CD8-positive, alpha-beta memory T cell (primary cell): ENCODE data around the gene LPAR2. TPM values are rescaled to one million over a fixed set of nuclear protein-coding genes. Genes with fewer than 3 reads are reported as not detected.
"Not testable (repeated sequence)": the region's sequence is repeated elsewhere in the genome, so short reads cannot be mapped to it uniquely, and the experiment has no call there.

ENCODE experiments used
- CTCF ChIA-PET: fragments of 350-600 bp; sonication (Branson Sonifier 250); formaldehyde crosslinking; loops from one replicate; lab custom pipeline; 2021; ENCODE audit warnings: antibody characterized with exemption; lab: Charles Lee
- POLR2A ChIA-PET: fragments of 350-600 bp; sonication (Branson Sonifier 250); formaldehyde crosslinking; loops from one replicate; lab custom pipeline; 2021; ENCODE audit warnings: antibody characterized with exemption; lab: Charles Lee
- DNase-seq, 5 donors: peaks; one replicate each; pipeline versions ENCODE4 v3.0.0 to v3.0.0-alpha.2; 2020 to 2022; ENCODE audit warnings: mixed read lengths in 1 of 5
- H3K27ac ChIP-seq: one replicate; pipeline ENCODE4 v1.7.0; 2013; ENCODE audit warnings: low read depth, mild to moderate bottlenecking, low read length, moderate library complexity
- H3K27me3 ChIP-seq: 2 replicates; pipeline ENCODE4 v1.7.0; 2013; ENCODE audit warnings: low read length, mild to moderate bottlenecking; ENCODE audit not compliant: insufficient read depth, poor library complexity, severe bottlenecking
- H3K36me3 ChIP-seq: 2 replicates; pipeline ENCODE4 v1.7.0; 2013; ENCODE audit warnings: mild to moderate bottlenecking, low read length, moderate library complexity; ENCODE audit not compliant: insufficient read depth
- H3K4me1 ChIP-seq: 2 replicates; pipeline ENCODE4 v1.7.0; 2013; ENCODE audit warnings: mild to moderate bottlenecking, low read length, moderate library complexity; ENCODE audit not compliant: insufficient read depth
- H3K4me3 ChIP-seq: 2 replicates; pipeline ENCODE4 v1.7.0; 2013; ENCODE audit warnings: mild to moderate bottlenecking, low read length
- H3K9me3 ChIP-seq: 2 replicates; pipeline ENCODE4 v1.7.0; 2013; ENCODE audit warnings: mild to moderate bottlenecking, low read length
- H3K27ac Mint-ChIP-seq, 8 donors: one replicate each; pipeline ENCODE4 v1.8.0; 2020 to 2021; ENCODE audit warnings: mixed read lengths in 8 of 8, mild to moderate bottlenecking in 6 of 8, inconsistent platforms in 3 of 8, moderate library complexity in 3 of 8
- H3K27me3 Mint-ChIP-seq, 2 donors: one replicate each; pipeline ENCODE4 v1.8.0; 2020 to 2021; ENCODE audit warnings: mixed read lengths in 2 of 2, mild to moderate bottlenecking in 1 of 2, moderate library complexity in 1 of 2
- H3K36me3 Mint-ChIP-seq, 3 donors: one replicate each; pipeline ENCODE4 v1.8.0; 2020 to 2021; ENCODE audit warnings: mixed read lengths in 3 of 3, inconsistent platforms in 1 of 3, mild to moderate bottlenecking in 1 of 3
- H3K4me1 Mint-ChIP-seq, 3 donors: one replicate each; pipeline ENCODE4 v1.8.0; 2020 to 2021; ENCODE audit warnings: mixed read lengths in 3 of 3, inconsistent platforms in 1 of 3, mild to moderate bottlenecking in 1 of 3
- H3K4me3 Mint-ChIP-seq, 7 donors: one replicate each; pipeline ENCODE4 v1.8.0; 2020 to 2021; ENCODE audit warnings: mixed read lengths in 7 of 7, mild to moderate bottlenecking in 6 of 7, moderate library complexity in 4 of 7, inconsistent platforms in 2 of 7
- H3K9me3 Mint-ChIP-seq, 5 donors: one replicate each; pipeline ENCODE4 v1.8.0; 2020 to 2022; ENCODE audit warnings: mixed read lengths in 5 of 5, mild to moderate bottlenecking in 3 of 5, moderate library complexity in 2 of 5, inconsistent platforms in 1 of 5
- polyA plus RNA-seq: library from polyadenylated mRNA; unstranded; fragments of 300-500 nt; fragmentation: Illumina TruSeq; gene quantifications from one replicate; pipeline ENCODE4 v1.2.3, GENCODE V29; 2021
- total RNA-seq, 2 experiments: library from RNA; stranded (reverse); gene quantifications; one replicate each; pipeline ENCODE4 v1.2.3, GENCODE V29; 2021

LPAR2 gene
- total and polyA plus RNA-seq, 3 experiments from 2014 or later, result 23.6 to 37.8 (median 24.8) TPM

DNA sequence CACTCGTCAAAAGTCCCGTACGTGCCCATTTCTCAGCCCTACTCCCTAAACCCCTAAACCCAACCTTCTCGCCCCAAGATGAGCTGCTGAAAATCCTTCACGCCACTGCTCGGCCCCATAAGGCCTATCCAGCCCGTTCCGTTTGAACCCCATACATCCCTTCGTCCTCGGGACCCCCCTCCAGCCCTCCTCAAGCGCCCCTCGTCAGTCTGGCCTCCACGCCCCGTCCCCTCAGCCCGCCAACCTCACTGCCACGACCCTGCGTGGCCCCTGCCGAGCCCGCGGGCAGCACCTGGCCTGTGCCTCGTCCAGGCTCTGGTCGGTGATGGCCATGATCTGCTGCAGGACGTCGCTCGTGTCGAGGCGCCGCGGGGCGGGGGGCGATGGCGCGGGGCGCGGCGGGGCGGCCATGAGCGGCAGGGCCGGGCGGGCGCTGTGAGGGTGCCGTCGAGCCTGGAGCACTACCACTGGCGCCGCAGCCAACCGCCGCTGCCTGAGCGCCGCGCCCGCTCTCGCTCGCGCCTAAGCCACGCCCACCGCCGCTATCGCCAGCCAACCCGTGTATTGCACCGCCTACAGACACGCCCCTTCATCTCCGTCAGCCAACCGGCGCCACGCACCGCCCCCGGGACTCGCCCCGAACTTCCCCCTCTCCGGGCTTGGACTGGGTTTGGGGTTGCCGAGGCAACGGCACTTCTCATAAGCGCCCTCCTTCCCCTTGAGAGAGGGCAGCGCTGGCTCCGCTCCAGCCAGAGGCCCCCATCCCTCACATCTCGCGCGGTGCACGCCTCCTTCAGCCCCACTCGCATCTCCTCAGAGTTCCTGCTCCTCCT lies 9.6 kb downstream of the LPAR2 start, which contains the start of gene PBX4:
TSS of gene PBX4 (minus strand) at position 469 of the 833 bp plus-strand sequence. CDS start at position 411, 58 bp downstream.
- Mint-ChIP-seq H3K27me3 (no peaks in the 10 kb centered on the region), H3K9me3 (no peaks in the 10 kb centered on the region), H3K4me3 (peak within 1 kb of the TSS; percentile 71 to 96 (median 94)), H3K27ac (peak within 1 kb of the TSS; percentile 78 to 99 (median 97)), H3K4me1 (peaks cover 38 to 58% (median 47%) of the 10 kb centered on the region in 3 donors), H3K36me3 (peaks cover 0 to 19% (median 0%) of the 10 kb centered on the region in 3 donors)
- Histone ChIP-seq H3K27me3 (no peaks in the 10 kb centered on the region), H3K9me3 (no peaks in the 10 kb centered on the region), H3K4me3 (peak within 1 kb of the TSS; percentile 75), H3K27ac (peak within 1 kb of the TSS; percentile 84), H3K36me3 (no peaks in the 10 kb centered on the region), H3K4me1 (peaks cover 39% of the 10 kb centered on the region)
- CTCF ChIA-PET, result interaction anchor here (1.0 to 2.0 kb wide), 2 partner anchors 64 to 86 kb away, joined by 3 to 5 read pairs; no protein-coding TSS in a partner anchor
- POLR2A ChIA-PET, result interaction anchor here (0.6 to 1.0 kb wide), 2 partner anchors 10 to 13 kb away, joined by 3 to 9 read pairs; no protein-coding TSS in a partner anchor
- peak; percentile 99 for DNase-seq

GRCh38 chr19:19615086-19615485 lies 12.9 kb downstream of the LPAR2 start:
- H3K27me3 ChIP-seq, result no peaks in the 10 kb centered on the region
- H3K27ac Mint-ChIP-seq, result peak overlapping the region; percentile 84 to 97 (median 96)
- H3K27me3 Mint-ChIP-seq, result no peaks in the 10 kb centered on the region
- H3K36me3 ChIP-seq, result no peaks in the 10 kb centered on the region
- ChIA-PET POLR2A (interaction anchor here (0.6 to 0.7 kb wide), 4 partner anchors 9 to 194 kb away, joined by 3 to 4 read pairs (median 4); partner anchors contain the start of gene ZNF14), CTCF (interaction anchor here (1.0 kb wide), 1 partner anchor 61 kb away, joined by 3 read pairs; no protein-coding TSS in a partner anchor)
- H3K4me1 Mint-ChIP-seq, result peaks cover 49 to 73% (median 63%) of the 10 kb centered on the region in 3 donors
- peaks cover 0 to 25% (median 0%) of the 10 kb centered on the region in 3 donors for H3K36me3 Mint-ChIP-seq
- no peak overlapping the region for H3K4me3 ChIP-seq
- peak overlapping the region; percentile 39 for H3K27ac ChIP-seq
- H3K9me3 Mint-ChIP-seq, result no peaks in the 10 kb centered on the region
- peak in 4 of 5 donors; percentile 36 to 75 (median 48) for DNase-seq
- no peaks in the 10 kb centered on the region for H3K9me3 ChIP-seq
- peak overlapping the region; percentile 30 to 85 (median 72) for H3K4me3 Mint-ChIP-seq
- peaks cover 39% of the 10 kb centered on the region for H3K4me1 ChIP-seq

DNA sequence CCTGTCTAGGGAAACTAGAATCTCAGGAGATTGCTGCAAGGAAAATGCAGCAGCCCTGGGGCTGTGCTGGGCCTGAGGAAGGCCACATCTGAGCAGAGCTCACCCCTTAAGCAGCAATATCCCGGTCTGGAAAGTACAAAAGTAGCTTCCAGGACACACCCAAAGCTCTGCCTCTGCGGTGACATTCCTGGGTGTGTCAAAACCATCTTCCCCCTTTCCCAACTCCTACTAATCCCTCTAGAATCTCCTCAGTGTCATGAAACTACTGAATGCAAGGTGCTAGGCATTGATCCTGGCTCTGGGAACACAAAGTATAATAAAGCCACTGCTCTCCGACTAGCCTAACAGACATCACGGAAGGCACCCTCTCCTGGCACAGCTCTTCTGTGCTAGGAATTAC lies 14.5 kb downstream of the LPAR2 start:
- ChIA-PET POLR2A (interaction anchor here (0.7 kb wide), 1 partner anchor 208 kb away, joined by 7 read pairs; the partner anchor contains the start of gene ZNF506), CTCF (interaction anchor here (1.3 to 2.1 kb wide), 2 partner anchors 11 to 59 kb away, joined by 3 to 9 read pairs; no protein-coding TSS in a partner anchor)
- Mint-ChIP-seq H3K4me1 (peaks cover 46 to 66% (median 61%) of the 10 kb centered on the region in 3 donors), H3K36me3 (peaks cover 3 to 36% (median 6%) of the 10 kb centered on the region in 3 donors), H3K9me3 (no peaks in the 10 kb centered on the region), H3K27me3 (no peaks in the 10 kb centered on the region), H3K27ac (peak overlapping the region in 6 of 8 donors; percentile 27 to 80 (median 48)), H3K4me3 (peak overlapping the region in 3 of 7 donors; percentile 8 to 42 (median 41))
- Histone ChIP-seq H3K27ac (no peak overlapping the region), H3K27me3 (no peaks in the 10 kb centered on the region), H3K36me3 (no peaks in the 10 kb centered on the region), H3K4me1 (peaks cover 32% of the 10 kb centered on the region), H3K9me3 (no peaks in the 10 kb centered on the region), H3K4me3 (no peak overlapping the region)
- DNase-seq, result no peak

DNA sequence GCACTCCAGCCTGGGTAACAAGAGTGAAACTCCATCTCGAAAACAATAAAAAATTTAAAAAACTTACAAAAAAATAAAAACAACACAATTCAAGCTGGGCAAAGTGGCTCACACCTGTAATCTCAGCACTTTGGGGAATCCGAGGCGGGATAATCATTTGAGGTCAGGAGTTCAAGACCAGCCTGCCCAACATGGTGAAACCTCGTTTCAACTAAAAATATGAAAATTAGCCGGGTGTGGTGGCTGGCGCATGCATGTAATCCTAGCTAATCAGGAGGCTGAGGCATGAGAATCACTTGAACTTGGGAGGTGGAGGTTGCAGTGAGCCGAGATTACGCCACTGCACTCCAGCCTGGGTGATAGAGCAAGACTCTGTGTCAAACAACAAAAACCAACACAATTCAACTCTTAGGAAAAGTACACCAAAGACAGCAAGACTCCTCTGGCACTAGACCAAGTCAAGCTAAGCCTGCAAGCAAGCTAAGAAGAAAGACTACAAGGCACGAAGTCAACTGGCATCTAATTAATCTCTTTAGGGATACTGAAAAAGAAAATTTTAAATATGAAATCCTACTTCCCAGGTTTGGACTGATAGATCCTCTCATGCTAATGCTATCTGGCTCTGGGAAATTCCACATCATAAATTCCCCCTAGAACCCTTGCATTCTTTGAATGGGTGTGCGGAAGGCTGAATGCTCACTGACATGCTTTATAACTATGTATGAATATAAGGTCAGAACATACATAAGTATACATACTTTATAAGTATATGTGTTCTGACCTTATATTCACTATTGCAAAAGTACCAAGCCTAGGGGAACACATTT lies 17.4 kb downstream of the LPAR2 start:
- Mint-ChIP-seq H3K27ac (peak overlapping the region in 1 of 8 donors; percentile 54), H3K9me3 (no peaks in the 10 kb centered on the region), H3K36me3 (peaks cover 4 to 45% (median 16%) of the 10 kb centered on the region in 3 donors), H3K4me1 (peaks cover 39 to 64% (median 57%) of the 10 kb centered on the region in 3 donors), H3K27me3 (no peaks in the 10 kb centered on the region), H3K4me3 (no peak overlapping the region)
- Histone ChIP-seq H3K27me3 (no peaks in the 10 kb centered on the region), H3K4me3 (no peak overlapping the region), H3K9me3 (no peaks in the 10 kb centered on the region), H3K36me3 (no peaks in the 10 kb centered on the region), H3K27ac (no peak overlapping the region), H3K4me1 (peaks cover 29% of the 10 kb centered on the region)
- CTCF ChIA-PET, result interaction anchor here (1.1 kb wide), 1 partner anchor 56 kb away, joined by 4 read pairs; no protein-coding TSS in a partner anchor
- DNase-seq, result no peak
- POLR2A ChIA-PET, result no interaction called here

DNA sequence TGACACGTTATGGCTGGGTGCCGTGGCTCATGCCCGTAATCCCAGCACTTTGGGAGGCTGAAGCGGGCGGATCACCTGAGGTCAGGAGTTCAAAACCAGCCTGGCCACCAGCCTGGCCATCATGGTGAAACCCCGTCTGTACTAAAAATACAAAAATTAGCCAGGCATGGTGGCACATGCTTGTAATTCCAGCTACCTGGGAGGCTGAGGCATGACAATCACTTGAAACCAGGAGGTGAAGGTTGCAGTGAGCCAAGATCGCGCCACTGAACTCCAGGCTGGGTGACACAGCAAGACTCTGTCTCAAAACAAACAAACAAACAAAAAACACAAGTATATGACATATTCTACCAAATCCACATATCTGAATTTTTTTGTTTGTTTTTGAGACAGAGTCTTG lies 21.3 kb downstream of the LPAR2 start:
- CTCF ChIA-PET, result interaction anchor here (1.2 to 3.1 kb wide), 2 partner anchors 36 to 75 kb away, joined by 3 to 9 read pairs; no protein-coding TSS in a partner anchor
- Mint-ChIP-seq H3K27ac (peak overlapping the region in 7 of 8 donors; percentile 94 to 98 (median 97)), H3K4me3 (peak overlapping the region in 4 of 7 donors; percentile 11 to 85 (median 78)), H3K36me3 (peaks cover 4 to 30% (median 16%) of the 10 kb centered on the region in 3 donors), H3K4me1 (peaks cover 44 to 59% (median 57%) of the 10 kb centered on the region in 3 donors)
- H3K27ac ChIP-seq, H3K36me3 ChIP-seq, H3K4me3 ChIP-seq, H3K9me3 ChIP-seq, DNase-seq, H3K9me3 Mint-ChIP-seq, H3K27me3 ChIP-seq, H3K27me3 Mint-ChIP-seq: not testable (repeated sequence)
- H3K4me1 ChIP-seq, result peaks cover 46% of the 10 kb centered on the region
- POLR2A ChIA-PET, result interaction anchor here (1.0 kb wide), 1 partner anchor 15 kb away, joined by 4 read pairs; no protein-coding TSS in a partner anchor

DNA sequence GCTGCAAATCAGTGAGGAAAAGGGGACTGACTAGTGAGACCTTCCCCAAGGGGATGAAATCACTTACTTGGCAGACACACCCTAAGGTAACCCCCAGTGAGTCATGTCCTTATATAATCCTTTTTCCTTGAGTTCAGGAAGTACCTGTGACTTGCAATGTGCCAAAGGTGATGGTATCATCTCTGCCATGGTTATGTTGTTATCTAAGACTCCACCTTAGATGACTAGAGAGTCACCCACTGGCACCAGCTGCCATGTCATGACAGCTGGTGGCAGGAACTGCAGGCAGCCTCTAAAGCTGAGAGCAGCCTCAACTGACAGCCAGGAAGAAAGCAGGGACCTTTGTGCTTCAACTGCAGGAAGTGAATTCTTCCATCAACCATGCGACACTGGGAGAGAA lies 22.0 kb downstream of the LPAR2 start:
- H3K9me3 ChIP-seq, result no peaks in the 10 kb centered on the region
- POLR2A ChIA-PET, result interaction anchor here (0.6 to 1.0 kb wide), 4 partner anchors 12 to 1214 kb away, joined by 3 to 9 read pairs (median 6); partner anchors contain the start of gene PBX4
- Mint-ChIP-seq H3K36me3 (peaks cover 4 to 33% (median 16%) of the 10 kb centered on the region in 3 donors), H3K27me3 (no peaks in the 10 kb centered on the region), H3K27ac (peak overlapping the region; percentile 89 to 98 (median 96)), H3K4me3 (peak overlapping the region; percentile 11 to 85 (median 76)), H3K4me1 (peaks cover 49 to 63% (median 60%) of the 10 kb centered on the region in 3 donors), H3K9me3 (no peaks in the 10 kb centered on the region)
- CTCF ChIA-PET, result interaction anchor here (3.1 kb wide), 1 partner anchor 74 kb away, joined by 9 read pairs; no protein-coding TSS in a partner anchor
- peak overlapping the region; percentile 45 for H3K27ac ChIP-seq
- H3K4me1 ChIP-seq, result peaks cover 53% of the 10 kb centered on the region
- no peaks in the 10 kb centered on the region for H3K27me3 ChIP-seq
- DNase-seq, result peak; percentile 18 to 73 (median 43)
- H3K36me3 ChIP-seq, result no peaks in the 10 kb centered on the region
- no peak overlapping the region for H3K4me3 ChIP-seq
